GM21737 (cell line): ENCODE data around the gene GH2.
"Not testable (repeated sequence)": the region's sequence is repeated elsewhere in the genome, so short reads cannot be mapped to it uniquely, and the experiment has no call there.

Experiments used
- ATAC-seq: cut with Tn5 transposase; IDR thresholded peaks from one replicate; pipeline ENCODE4 v1.9.1; 2021; ENCODE audit warnings: mild to moderate bottlenecking, moderate library complexity; ENCODE audit not compliant: unreplicated experiment

Gene GH2

GRCh38 chr17:63874693-63875092 lies 7.1 kb downstream of the GH2 start:
- ATAC-seq: not testable (repeated sequence)

DNA sequence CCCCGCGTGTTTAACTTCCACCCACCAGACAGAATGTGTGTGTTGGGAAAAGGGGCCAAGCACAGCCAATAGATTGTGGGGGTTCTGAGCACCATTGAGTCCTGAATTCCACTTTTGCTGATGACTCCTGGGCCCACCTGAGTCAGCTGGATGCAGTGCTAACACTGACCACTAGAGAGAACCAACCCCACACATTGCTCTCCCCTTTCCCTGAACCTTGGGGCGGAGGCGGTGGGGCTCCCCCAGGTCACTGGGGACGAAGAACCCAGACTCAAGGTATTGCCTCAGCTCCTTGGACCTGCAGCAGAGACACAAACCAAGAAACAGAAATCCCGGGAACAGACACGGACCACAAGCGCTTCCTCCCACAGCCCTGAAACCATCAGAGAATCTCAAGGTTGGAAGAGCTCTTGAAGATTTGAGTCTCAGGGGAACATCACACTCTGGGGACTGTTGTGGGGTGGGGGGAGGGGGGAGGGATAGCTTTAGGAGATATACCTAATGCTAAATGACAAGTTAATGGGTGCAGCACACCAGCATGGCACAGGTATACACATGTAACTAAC lies 7.6 kb downstream of the GH2 start:
- not testable (repeated sequence) for ATAC-seq

GRCh38 chr17:63873577-63873976 lies 8.2 kb downstream of the GH2 start, which contains the start of gene CSH2:
TSS of gene CSH2 (minus strand) at chr17:63873677. CDS start at chr17:63873614, 63 bp downstream.
- ATAC-seq: not testable (repeated sequence)

- not testable (repeated sequence) for ATAC-seq
Measured at GRCh38 chr17:63871646-63872365, 9.9 kb downstream of the GH2 start.

GRCh38 chr17:63870292-63870665 lies 11.5 kb downstream of the GH2 start:
- not testable (repeated sequence) for ATAC-seq

DNA sequence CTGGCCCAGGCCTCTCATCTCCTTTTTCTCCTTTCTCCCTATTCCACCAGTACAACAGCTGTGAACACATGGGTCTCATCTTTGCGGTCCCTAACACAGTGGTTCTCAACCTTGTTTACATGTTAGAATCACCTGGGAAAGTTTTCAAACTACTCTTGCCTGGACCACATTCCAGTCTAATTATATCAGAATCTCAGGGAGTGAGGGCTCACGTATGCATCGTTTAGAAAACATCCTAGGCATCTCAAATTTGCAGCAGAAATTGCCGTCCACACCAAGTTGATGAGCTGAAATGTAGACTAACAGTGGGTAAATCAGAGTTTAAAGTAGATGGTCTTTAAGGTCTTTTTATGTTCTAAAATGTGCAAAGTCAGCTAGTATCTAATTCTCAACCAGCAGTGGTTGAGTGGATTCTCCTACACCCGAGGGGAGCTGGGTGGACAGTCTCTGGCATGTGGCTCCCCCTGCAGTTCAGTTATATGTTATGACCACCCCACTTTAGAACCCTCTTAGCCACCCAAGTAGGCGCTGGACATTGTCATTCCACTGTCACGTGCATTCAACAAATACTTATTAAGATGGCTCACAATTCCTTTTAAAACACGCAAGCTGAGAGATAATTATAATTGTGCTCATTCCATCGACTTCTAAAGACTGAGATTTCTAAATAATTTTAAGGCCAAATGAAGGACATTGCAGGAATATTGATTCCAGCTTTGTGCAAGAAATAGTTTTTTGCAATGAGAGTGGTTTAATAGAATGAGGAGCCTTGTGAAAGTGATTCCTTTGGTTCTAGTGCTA lies 12.1 kb downstream of the GH2 start:
- ATAC-seq: not testable (repeated sequence)

DNA sequence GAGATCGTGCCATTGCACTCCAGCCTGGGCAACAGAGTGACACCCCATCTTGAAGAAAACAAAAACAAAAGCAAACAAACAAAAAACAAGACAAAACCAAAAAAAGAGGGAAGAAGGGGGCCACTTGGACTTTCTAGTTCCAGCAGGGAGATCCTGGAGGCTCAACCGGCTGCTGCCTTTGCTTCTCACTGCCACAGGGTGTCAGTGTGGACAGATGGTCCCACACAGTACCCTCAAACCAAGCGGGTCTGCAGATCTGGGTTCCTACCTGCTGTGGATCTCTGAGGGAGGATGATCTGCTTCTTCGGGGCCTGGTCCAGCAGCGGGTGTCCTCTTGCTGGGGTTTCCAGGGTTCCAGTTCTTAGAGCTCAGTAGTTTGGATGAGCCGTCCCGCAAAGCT lies 15.1 kb downstream of the GH2 start:
- ATAC-seq: not testable (repeated sequence)

- ATAC-seq: no peak
Measured at GRCh38 chr17:63859257-63859656, 22.5 kb downstream of the GH2 start.

GRCh38 chr17:63856425-63856824 lies 25.3 kb downstream of the GH2 start:
- ATAC-seq: not testable (repeated sequence)

DNA sequence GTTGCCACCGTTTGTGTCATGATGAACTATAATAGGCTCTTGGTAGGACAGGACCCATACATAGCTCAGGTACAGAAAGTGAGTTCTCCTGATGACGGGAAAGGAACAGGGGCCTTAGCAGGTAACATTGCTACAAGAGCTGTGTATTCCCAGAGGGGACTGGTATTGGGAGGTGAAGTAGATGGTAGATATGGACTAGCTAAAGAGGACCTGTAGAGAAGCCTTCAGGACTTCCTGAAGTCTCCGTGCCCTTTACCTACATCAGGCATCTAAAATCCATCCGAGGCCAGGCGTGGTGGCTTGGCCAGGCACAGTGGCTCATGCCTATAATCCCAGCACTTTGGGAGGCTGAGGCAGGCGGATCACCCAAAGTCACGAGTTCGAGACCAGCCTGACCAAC lies 26.6 kb downstream of the GH2 start:
- no peak for ATAC-seq

DNA sequence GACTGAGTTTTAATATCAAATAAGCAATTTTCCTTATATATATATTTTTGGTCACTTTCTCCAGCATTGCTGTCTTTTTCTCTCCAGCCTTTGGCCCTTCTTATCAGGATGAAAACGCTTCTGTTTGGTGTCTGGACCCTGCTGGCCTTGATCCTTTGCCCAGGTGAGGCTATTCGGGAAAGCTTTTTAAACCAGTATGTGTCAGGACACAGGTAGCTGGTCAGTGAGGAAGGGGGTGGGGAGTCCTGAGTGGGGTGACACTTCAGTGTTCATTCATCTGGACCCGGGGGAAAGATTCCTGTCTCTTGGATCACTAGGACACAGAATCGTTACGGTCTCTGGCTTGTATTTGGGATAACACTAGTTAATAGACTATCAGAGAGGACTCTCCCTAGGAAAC lies 27.0 kb downstream of the GH2 start:
- ATAC-seq: no peak

- ATAC-seq: no peak
Measured at GRCh38 chr17:63853260-63853659, 28.5 kb downstream of the GH2 start.

- ATAC-seq: no peak
Measured at GRCh38 chr17:63850401-63850800, 31.3 kb downstream of the GH2 start.

- peak; percentile 77 for ATAC-seq
Measured at GRCh38 chr17:63848834-63849689, 32.7 kb downstream of the GH2 start.

- no peak for ATAC-seq
Measured at GRCh38 chr17:63847525-63848249, 34.1 kb downstream of the GH2 start.

DNA sequence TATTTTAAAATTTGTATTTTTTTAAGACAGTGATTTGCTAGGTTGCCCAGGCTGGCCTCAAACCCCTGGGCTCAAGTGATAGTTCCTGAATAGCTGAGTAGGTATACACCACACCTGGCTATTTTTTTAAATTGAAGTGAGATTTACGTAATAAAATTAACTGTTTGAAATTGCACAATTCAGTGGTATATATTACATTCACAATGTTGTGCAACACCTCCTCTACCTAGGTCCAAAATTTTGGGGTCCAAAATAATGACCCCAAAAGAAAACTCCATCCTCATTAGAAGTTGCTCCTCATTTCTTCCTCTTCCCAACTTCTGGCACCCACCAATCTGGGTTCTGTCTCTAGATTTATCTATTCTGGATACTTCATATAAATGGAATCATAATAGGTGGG lies 36.2 kb downstream of the GH2 start:
- ATAC-seq: no peak

DNA sequence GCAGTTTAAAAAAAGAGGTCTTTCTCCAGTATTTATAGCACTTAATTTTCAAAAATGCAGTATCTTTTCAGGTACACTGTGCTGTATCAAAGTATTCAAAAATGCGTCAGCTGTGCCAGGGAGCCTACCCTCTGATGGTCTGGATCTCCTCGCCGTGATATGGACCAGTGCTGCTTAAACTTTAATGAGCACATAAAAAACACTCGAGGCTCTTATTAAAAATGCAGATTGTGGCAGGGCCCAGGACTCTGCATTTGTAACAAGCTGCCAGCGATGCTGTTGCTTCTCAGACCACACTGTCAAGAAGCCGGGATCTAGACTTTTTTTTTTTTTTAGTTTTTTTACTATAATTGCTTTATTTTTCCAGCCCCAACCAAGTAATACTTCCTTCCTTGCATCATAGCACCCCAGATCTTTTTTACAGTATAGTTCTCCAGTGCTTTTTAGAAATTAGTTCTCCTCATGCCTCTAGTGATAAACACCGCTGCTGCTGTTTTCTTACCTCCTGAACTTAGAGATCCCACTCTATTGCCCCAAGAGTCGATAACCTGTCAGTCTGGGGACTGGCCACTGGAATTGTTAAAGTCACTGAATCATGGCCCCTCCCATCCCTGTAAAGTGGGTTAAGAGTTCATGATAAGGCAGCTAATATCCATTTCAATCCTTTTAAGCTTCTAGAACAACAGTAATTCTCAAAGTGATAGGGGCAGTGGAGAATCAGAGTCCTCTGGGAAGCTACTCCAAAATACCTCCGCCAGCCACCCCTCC lies 37.6 kb downstream of the GH2 start:
- ATAC-seq: no peak

- ATAC-seq: not testable (repeated sequence)
Measured at GRCh38 chr17:63843387-63843888, 38.3 kb downstream of the GH2 start.
